Suppressor macrophage treated with lipopolysaccharide for 1 hour (primary cell): ENCODE measurements around the gene TM2D1.
"Not testable (repeated sequence)": the region's sequence is repeated elsewhere in the genome, so short reads cannot be mapped to it uniquely, and the experiment has no call there.

Source experiments
- DNase-seq, 3 donors: peaks; one replicate each; pipeline ENCODE4 v3.0.0-alpha.2; 2020 to 2022

Gene TM2D1

DNA sequence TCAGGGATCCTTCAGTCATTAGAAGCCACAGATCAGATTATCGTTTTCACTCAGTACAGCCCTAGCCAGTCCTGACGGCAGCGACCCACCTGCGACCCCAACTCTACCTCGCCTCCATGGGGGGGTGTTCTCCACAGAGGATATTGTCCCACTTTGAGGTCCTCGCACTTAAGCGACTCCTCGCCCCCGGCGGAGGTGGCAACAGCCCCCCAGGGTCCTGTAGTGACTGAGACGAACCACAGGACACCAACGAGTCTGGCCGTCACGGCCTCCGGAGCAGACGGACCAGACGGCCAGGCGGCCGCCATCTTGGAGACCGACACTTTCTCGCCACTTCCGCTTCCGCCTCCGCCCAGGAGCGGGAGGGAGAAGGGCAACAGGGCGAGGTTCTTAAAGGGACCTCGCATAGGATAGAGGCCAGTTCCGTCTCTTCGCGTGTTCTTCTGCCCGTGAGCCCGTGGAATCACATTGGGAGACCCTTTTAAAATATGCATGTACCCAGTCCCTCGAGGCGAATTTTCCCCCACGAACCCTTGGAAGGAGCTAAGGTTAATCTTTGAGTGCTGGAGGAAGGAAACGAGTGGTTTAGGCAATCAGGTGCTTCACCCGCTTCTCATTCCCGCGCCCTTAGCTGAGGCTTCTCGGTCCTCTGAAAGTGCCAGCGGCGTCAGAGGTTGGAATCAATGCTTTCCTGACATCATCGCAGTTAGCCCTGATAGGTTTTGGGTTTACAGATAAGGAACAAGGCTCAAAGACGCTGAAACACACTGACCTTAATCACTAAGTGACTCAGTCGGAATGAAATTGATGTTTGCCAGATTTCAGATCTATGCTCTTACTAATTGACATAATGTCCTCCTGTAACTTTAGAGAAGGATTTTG lies at the start of gene TM2D1:
TSS of gene TM2D1 (minus strand) at position 329 of the 882 bp plus-strand sequence. CDS start at position 308, 21 bp downstream.
- peak; percentile 93 to 95 (median 94) for DNase-seq

GRCh38 chr1:61770131-61770530 lies 45.2 kb upstream of the TM2D1 start:
- no peak for DNase-seq

DNA sequence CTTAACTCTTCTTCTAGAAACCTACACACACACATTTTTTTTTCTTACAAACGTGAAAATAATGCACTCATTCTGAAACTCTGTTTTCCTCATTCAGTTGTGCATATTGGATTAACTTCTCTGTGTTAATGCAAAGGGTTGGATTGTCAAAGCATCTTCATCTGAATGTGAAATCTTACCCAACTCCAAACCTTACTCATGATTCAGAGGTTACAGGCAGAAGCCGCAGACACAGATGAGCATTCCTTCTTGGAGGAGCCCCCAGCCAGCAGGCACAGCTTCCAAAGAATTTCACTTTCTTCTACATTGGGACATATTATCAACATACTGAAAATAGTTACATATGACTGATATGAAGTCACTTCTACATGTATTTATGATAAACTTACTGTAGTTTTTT lies 33.0 kb upstream of the TM2D1 start:
- no peak for DNase-seq

DNA sequence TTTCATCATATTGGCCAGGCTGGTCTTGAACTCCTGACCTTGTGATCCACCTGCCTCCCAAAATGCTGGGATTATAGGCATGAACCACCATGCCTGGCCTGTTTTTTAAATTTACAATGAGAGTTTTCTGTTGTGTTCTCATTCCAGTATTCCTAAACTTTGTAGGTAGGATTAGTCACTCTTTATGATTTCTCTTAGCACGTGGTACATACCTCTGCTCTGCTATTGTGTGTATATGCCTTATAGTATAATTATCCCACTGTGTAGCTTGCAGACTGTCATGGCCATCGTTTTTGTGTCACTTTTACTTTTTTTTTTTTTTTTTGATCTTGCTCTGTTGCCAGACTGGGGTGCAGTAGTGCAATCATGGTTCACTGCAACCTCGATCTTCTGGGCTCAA lies 31.8 kb upstream of the TM2D1 start:
- DNase-seq: no peak

- DNase-seq: no peak
Measured at GRCh38 chr1:61754545-61754944, 29.6 kb upstream of the TM2D1 start.

- DNase-seq: no peak
Measured at GRCh38 chr1:61753998-61754508, 29.1 kb upstream of the TM2D1 start.

DNA sequence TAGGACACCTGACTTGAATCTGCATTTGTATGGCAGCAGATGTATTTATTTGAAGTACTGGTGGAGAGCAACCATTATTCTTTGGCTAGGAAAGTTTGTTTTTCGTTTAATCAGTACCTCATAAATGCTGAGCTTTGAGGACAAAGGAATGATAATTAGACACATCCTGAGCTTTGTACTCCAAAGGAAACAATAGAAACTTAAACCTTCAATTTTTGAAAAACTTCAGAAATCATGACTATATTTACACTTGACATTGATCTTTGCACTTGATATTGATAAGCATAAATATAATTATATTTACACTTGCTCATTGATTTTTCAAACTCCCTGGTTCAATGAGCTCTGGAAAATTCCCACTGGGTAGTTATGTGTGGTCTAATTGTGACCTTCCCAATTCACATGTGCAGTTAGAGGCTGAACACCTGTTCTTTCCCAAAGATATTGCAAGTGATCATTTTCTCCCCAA lies 28.0 kb upstream of the TM2D1 start:
- DNase-seq: no peak

DNA sequence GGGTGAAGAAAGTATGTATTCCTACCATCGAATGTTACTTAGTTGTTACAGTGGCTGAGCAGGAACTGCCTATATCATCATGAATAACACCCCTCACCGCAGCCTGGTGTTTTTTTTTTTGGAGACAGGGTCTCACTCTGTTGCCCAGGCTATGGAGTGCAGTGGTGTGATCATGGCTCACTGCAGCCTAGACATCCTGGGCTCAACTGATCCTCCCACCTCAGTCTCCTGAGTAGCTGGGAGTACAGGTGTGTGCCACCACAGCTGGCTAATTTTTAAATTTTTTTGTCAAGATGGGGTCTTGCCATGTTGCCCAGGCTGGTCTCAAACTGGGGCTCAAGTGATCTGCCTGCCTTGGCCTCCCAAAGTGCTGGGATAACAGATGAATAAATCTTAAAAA lies 24.6 kb upstream of the TM2D1 start:
- no peak for DNase-seq

GRCh38 chr1:61748566-61748965 lies 23.6 kb upstream of the TM2D1 start:
- DNase-seq: no peak

- no peak for DNase-seq
Measured at GRCh38 chr1:61746813-61747212, 21.9 kb upstream of the TM2D1 start.

- DNase-seq: no peak
Measured at GRCh38 chr1:61743716-61744580, 19.0 kb upstream of the TM2D1 start.

DNA sequence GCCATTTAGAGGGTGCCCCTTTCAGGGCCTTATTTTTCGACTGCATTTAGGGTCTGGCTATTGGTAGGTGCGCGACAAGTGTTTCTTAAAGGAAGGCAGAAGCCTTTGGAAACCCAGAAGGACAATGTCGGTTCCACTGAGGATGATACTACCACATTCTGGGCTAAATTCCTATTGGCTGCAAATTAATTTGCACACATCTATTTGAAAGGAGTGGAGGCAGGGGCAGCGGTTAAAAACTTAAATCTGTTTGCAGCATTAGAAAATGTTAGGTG lies 18.4 kb upstream of the TM2D1 start:
- no peak for DNase-seq

GRCh38 chr1:61742620-61743430 lies 17.9 kb upstream of the TM2D1 start:
- DNase-seq: peak in 2 of 3 donors; percentile 16 to 26

GRCh38 chr1:61741711-61742619 lies 17.0 kb upstream of the TM2D1 start, which contains the start of gene PATJ:
TSS of gene PATJ (plus strand) at chr1:61742480. CDS start at chr1:61762893, 20,413 bp downstream.
- DNase-seq: peak in 1 of 3 donors; percentile 24

DNA sequence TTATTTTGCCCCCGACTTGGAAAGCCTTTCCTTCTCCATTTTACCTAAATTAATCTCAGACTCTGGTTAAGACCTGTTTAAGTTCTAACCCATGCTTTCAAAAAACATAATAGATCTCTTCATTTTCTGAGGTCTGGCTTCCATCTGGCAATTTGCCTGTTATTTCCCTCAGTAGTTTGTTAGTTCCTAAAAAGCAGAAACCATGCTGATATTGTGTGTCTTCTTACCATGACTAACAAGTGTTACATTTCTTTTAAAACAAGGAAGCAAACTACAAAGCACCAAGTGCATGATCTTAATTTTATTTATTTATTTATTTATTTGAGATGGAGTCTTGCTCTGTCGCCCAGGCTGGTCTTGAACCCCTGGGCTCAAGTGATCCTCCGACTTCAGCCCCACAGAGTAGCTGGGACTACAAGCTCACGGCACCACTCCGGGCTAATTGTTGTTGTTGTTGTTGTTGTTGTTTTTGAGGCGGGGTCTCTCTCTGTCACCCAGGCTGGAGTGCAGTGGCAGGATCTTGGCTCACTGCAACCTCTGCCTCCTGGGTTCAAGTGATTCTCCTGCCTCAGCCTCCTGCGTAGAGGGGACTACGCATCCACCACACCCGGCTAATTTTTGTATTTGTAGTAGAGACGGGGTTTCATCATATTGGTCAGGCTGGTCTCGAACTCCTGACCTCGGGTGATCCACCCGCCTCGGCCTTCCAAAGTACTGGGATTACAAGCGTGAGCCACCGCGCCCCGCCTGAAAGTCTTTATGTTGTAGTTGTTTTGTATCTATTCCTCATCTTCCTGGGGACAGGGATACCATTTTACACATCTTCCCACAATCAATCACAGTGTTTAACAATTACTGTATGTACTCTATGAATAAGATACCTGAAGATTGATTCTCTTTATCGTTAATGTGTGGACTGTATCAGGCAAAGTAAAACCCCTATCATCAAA lies 16.1 kb upstream of the TM2D1 start:
- peak; percentile 46 to 71 (median 71) for DNase-seq

DNA sequence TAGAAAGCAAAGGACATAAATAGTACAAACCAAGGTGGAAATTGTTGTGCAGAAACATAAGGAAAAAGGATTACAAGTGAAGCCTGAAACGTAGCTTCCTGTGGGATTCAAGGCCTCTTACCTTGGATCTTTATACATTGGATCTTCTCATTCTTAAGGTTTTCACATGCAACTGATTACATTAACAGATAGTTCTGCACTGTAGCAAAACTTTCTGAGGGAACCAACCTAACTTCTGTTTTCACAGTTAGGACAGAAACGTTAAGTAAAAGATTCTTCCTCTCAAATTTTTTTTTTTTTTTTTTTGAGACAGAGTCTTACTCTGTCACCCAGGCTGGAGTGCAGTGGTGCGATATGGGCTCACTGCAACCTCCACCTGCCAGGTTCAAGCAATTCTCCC lies 7.8 kb upstream of the TM2D1 start:
- no peak for DNase-seq

- DNase-seq: not testable (repeated sequence)
Measured at GRCh38 chr1:61730679-61731078, 5.7 kb upstream of the TM2D1 start.

- no peak for DNase-seq
Measured at GRCh38 chr1:61727544-61727943, 2.6 kb upstream of the TM2D1 start.

GRCh38 chr1:61724506-61724812 lies 482 bp downstream of the TM2D1 start:
- peak; percentile 21 to 51 (median 35) for DNase-seq

- not testable (repeated sequence) for DNase-seq
Measured at GRCh38 chr1:61718996-61719663, 5.8 kb downstream of the TM2D1 start.
